ENCODE measurements around the gene STX11.

DNA sequence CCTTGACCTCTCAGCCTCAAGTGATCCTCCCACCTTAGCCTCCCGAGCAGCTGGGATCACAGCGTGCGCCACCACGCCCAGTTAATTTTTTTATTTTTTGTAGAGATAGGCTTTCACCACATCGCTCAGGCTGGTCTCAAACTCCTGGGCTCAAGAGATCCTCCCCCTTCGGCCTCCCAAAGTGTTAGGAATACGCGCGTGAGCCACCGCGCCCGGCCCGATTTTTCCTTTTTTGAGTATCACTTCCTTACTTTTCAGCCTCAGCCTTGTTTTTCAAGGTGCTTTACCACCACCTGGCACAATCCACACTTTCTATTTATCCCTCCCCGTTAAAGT is 791 bp upstream of the STX11 start:
- TF ChIP-seq CTCF (IDR thresholded peaks at IDR 0.05) (no peak), POLR2A (IDR thresholded peaks at IDR 0.05) (no peak)

Measured in adrenal gland (tissue), 5 donors.